Astrocyte (in vitro differentiated cells and primary cell): ENCODE results near the gene METTL25B. TPM values are rescaled to one million over a fixed set of nuclear protein-coding genes. Genes with fewer than 3 reads are reported as not detected.

Source experiments
- DNase-seq: peaks from one replicate; pipeline ENCODE4 v3.0.0-alpha.2; 2010; ENCODE audit warnings: low read depth
- FAIRE-seq: peaks from 2 replicates; lab custom pipeline; 2011; peaks lifted over from hg19 to GRCh38; lab: Jason Lieb, UNC
- H2AFZ ChIP-seq: 2 replicates; pipeline ENCODE4 v1.6.0; 2012; ENCODE audit warnings: low read depth, low read length, inconsistent platforms
- H3K27ac ChIP-seq: 2 replicates; pipeline ENCODE4 v1.5.1; 2011; ENCODE audit warnings: low read depth, low read length, inconsistent platforms
- H3K27me3 ChIP-seq: 2 replicates; pipeline ENCODE4 v1.6.0; 2011; ENCODE audit warnings: low read length, inconsistent platforms; ENCODE audit not compliant: insufficient read depth
- H3K36me3 ChIP-seq: 2 replicates; pipeline ENCODE4 v1.5.1; 2011; ENCODE audit warnings: low read length, inconsistent platforms; ENCODE audit not compliant: insufficient read depth
- H3K4me1 ChIP-seq: 2 replicates; pipeline ENCODE4 v1.5.1; 2011; ENCODE audit warnings: low read length, inconsistent platforms; ENCODE audit not compliant: insufficient read depth
- H3K4me2 ChIP-seq: 2 replicates; pipeline ENCODE4 v1.6.0; 2012; ENCODE audit warnings: low read length, inconsistent platforms
- H3K4me3 ChIP-seq: 2 replicates; pipeline ENCODE4 v1.5.1; 2011; ENCODE audit warnings: low read depth, mild to moderate bottlenecking, low read length, inconsistent platforms; ENCODE audit not compliant: insufficient read depth
- H3K79me2 ChIP-seq: 2 replicates; pipeline ENCODE4 v1.6.0; 2012; ENCODE audit warnings: mild to moderate bottlenecking, low read length, inconsistent platforms; ENCODE audit not compliant: insufficient read depth
- H3K9ac ChIP-seq: 2 replicates; pipeline ENCODE4 v1.6.0; 2012; ENCODE audit warnings: mild to moderate bottlenecking, low read length, inconsistent platforms
- H3K9me3 ChIP-seq: 2 replicates; pipeline ENCODE4 v1.5.1; 2012; ENCODE audit warnings: low read depth, mild to moderate bottlenecking, low read length, inconsistent platforms; ENCODE audit not compliant: insufficient read depth
- H4K20me1 ChIP-seq: 2 replicates; pipeline ENCODE4 v1.6.0; 2012; ENCODE audit warnings: low read length, inconsistent platforms; ENCODE audit not compliant: insufficient read depth
- H3K27ac Mint-ChIP-seq: one replicate; pipeline ENCODE4 v1.8.0; 2021; ENCODE audit warnings: mild to moderate bottlenecking, mixed read lengths; ENCODE audit not compliant: unreplicated experiment
- H3K27me3 Mint-ChIP-seq: one replicate; pipeline ENCODE4 v1.8.0; 2021; ENCODE audit warnings: low read depth, mixed read lengths; ENCODE audit not compliant: unreplicated experiment
- H3K36me3 Mint-ChIP-seq: one replicate; pipeline ENCODE4 v1.8.0; 2021; ENCODE audit warnings: low read depth, mixed read lengths; ENCODE audit not compliant: unreplicated experiment
- H3K4me1 Mint-ChIP-seq: one replicate; pipeline ENCODE4 v1.8.0; 2021; ENCODE audit warnings: low read depth, mixed read lengths; ENCODE audit not compliant: unreplicated experiment
- H3K4me3 Mint-ChIP-seq: one replicate; pipeline ENCODE4 v1.8.0; 2021; ENCODE audit warnings: mild to moderate bottlenecking, moderate library complexity, mixed read lengths; ENCODE audit not compliant: unreplicated experiment
- H3K9me3 Mint-ChIP-seq: one replicate; pipeline ENCODE4 v1.8.0; 2021; ENCODE audit warnings: mild to moderate bottlenecking, mixed read lengths; ENCODE audit not compliant: unreplicated experiment
- CTCF ChIP-seq: IDR thresholded peaks from 2 replicates; pipeline ENCODE4 v1.5.1; 2011; ENCODE audit warnings: low read depth, mild to moderate bottlenecking, inconsistent platforms, low read length, moderate library complexity; ENCODE audit not compliant: insufficient read depth
- EZH2 ChIP-seq: IDR thresholded peaks from 2 replicates; pipeline ENCODE4 v1.6.1; 2012; ENCODE audit warnings: mild to moderate bottlenecking, low read length, inconsistent platforms; ENCODE audit not compliant: insufficient read depth
- total RNA-seq: library from RNA; stranded (reverse); gene quantifications from 2 replicates; pipeline ENCODE4 v1.2.1, GENCODE V29; 2021

Gene METTL25B
- total RNA-seq, 1 donor from 2014 or later: 9.9 TPM

GRCh38 chr1:156776942-156777341 lies 48.7 kb downstream of the METTL25B start:
- Mint-ChIP-seq H3K27ac (no peak overlapping the region), H3K27me3 (no peaks in the 10 kb centered on the region), H3K9me3 (no peaks in the 10 kb centered on the region), H3K36me3 (peaks cover 1% of the 10 kb centered on the region), H3K4me3 (no peak overlapping the region), H3K4me1 (peaks cover 30% of the 10 kb centered on the region)
- Histone ChIP-seq H3K27ac (no peak overlapping the region), H3K4me3 (no peak overlapping the region), H2AFZ (no peak overlapping the region), H4K20me1 (peaks cover 79% of the 10 kb centered on the region), H3K9me3 (no peaks in the 10 kb centered on the region), H3K36me3 (no peaks in the 10 kb centered on the region), H3K27me3 (no peaks in the 10 kb centered on the region), H3K9ac (no peak overlapping the region), H3K79me2 (peaks cover 93% of the 10 kb centered on the region), H3K4me1 (peaks cover 8% of the 10 kb centered on the region), H3K4me2 (no peak overlapping the region)
- TF ChIP-seq CTCF: no peak
- no peak for DNase-seq
- FAIRE-seq: no peak

DNA sequence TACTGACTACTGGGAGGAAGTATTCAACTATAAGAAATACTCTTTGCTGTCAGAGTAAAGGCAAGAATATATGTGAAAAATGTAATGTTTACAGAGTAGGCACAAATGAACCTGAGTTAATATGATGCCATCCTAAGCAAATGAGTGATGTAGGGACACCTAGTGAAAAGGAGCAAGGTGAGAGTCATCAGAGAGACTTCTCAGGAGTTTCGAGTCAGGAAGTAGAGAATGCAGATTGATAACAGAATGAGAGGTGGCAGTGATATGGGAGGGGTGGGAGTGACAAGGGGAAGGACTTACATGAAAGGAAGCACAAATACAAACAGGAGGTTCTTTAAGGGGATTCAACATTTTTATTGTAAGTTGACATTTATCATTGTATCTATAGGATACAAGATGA lies 49.3 kb downstream of the METTL25B start:
- FAIRE-seq: no peak
- Histone ChIP-seq H3K4me2 (no peak overlapping the region), H3K9ac (no peak overlapping the region), H3K4me1 (peaks cover 8% of the 10 kb centered on the region), H2AFZ (no peak overlapping the region), H4K20me1 (peaks cover 79% of the 10 kb centered on the region), H3K4me3 (no peak overlapping the region), H3K27me3 (no peaks in the 10 kb centered on the region), H3K9me3 (no peaks in the 10 kb centered on the region), H3K27ac (no peak overlapping the region), H3K36me3 (peaks cover 2% of the 10 kb centered on the region), H3K79me2 (peaks cover 93% of the 10 kb centered on the region)
- Mint-ChIP-seq H3K4me1 (peaks cover 32% of the 10 kb centered on the region), H3K4me3 (no peak overlapping the region), H3K9me3 (no peaks in the 10 kb centered on the region), H3K36me3 (peaks cover 1% of the 10 kb centered on the region), H3K27me3 (no peaks in the 10 kb centered on the region), H3K27ac (no peak overlapping the region)
- TF ChIP-seq EZH2 (no peak), CTCF (no peak)
- DNase-seq: no peak

DNA sequence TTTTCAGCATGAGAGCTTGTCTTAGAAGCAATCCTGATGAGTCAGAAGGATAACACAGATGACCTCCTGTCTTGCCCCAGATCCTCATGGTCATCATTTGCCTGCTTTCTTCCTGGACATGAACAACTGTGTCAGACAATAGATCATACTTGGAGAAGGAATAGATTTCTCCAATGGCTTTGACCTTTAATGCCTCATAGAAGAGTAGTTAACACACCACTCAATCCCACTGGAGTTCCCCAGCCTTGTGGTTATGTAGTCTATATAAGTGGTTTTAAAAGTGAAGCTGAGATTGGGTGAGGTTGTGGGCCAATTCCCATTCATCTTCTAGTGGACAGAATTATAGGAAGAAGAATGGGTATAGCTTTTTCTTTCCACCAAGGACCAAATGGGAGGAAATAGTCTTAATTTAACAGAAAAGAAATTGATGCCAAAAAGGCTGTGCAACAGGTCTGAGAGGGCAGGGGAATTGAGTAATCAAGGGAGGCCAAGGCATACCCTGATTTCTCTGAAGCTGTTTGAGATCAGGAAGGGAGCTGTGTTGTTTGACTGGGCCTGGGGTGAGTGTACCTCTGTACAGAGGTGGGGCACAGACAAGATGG lies 53.4 kb downstream of the METTL25B start:
- peaks cover 78% of the 10 kb centered on the region for H4K20me1 ChIP-seq
- Mint-ChIP-seq H3K27me3 (no peaks in the 10 kb centered on the region), H3K36me3 (peaks cover 9% of the 10 kb centered on the region), H3K4me3 (peak overlapping the region; percentile 15), H3K9me3 (no peaks in the 10 kb centered on the region), H3K4me1 (peaks cover 17% of the 10 kb centered on the region), H3K27ac (peak overlapping the region; percentile 64)
- H3K4me2 ChIP-seq: no peak overlapping the region
- H3K36me3 ChIP-seq: peaks cover 6% of the 10 kb centered on the region
- DNase-seq: peak; percentile 55
- H3K27ac ChIP-seq: no peak overlapping the region
- no peak overlapping the region for H3K9ac ChIP-seq
- no peak overlapping the region for H3K4me3 ChIP-seq
- TF ChIP-seq EZH2 (no peak), CTCF (no peak)
- no peak for FAIRE-seq
- no peak overlapping the region for H2AFZ ChIP-seq
- no peaks in the 10 kb centered on the region for H3K27me3 ChIP-seq
- no peaks in the 10 kb centered on the region for H3K9me3 ChIP-seq
- peaks cover 80% of the 10 kb centered on the region for H3K79me2 ChIP-seq
- H3K4me1 ChIP-seq: peaks cover 5% of the 10 kb centered on the region
